Spleen (tissue), 11 donors: ENCODE data around the gene DMC1. TPM values are rescaled to one million over a fixed set of nuclear protein-coding genes. Genes with fewer than 3 reads are reported as not detected.
"Not testable (repeated sequence)": the region's sequence is repeated elsewhere in the genome, so short reads cannot be mapped to it uniquely, and the experiment has no call there.

Experiments
- DNase-seq: peaks from one replicate; pipeline ENCODE4 v3.0.0-alpha.2; 2020
- H3K27ac ChIP-seq, 8 donors: fragments of 200-600 bp; sonication (generic) in 7 of 8; 1 replicate in 4 of 8; 2 replicates in 4 of 8; pipeline versions ENCODE4 v1.5.0 to v1.8.0; 2016 to 2021; ENCODE audit warnings: inconsistent platforms in 4 of 8, mild to moderate bottlenecking in 4 of 8, moderate library complexity in 1 of 8
- H3K27me3 ChIP-seq, 7 donors: fragments of 200-600 bp; sonication (generic) in 6 of 7; replicated peaks in 1 of 7; 1 replicate in 4 of 7; 2 replicates in 3 of 7; pipeline versions ENCODE4 v1.5.0 to v1.8.0; 2016 to 2021; ENCODE audit warnings: inconsistent platforms in 3 of 7, mild to moderate bottlenecking in 1 of 7
- H3K36me3 ChIP-seq, 6 donors: fragments of 200-600 bp; sonication (generic) in 5 of 6; 1 replicate in 4 of 6; 2 replicates in 2 of 6; pipeline versions ENCODE4 v1.5.0 to v1.8.0; 2016 to 2021; ENCODE audit warnings: inconsistent platforms in 2 of 6
- H3K4me1 ChIP-seq, 6 donors: fragments of 200-600 bp; sonication (generic) in 5 of 6; 1 replicate in 3 of 6; 2 replicates in 3 of 6; pipeline versions ENCODE4 v1.5.0 to v1.8.0; 2016 to 2021; ENCODE audit warnings: inconsistent platforms in 3 of 6
- H3K4me3 ChIP-seq, 8 donors: fragments of 200-600 bp; sonication (generic) in 7 of 8; 1 replicate in 4 of 8; 2 replicates in 4 of 8; pipeline versions ENCODE4 v1.5.0 to v1.8.0; 2016 to 2021; ENCODE audit warnings: inconsistent platforms in 4 of 8, mild to moderate bottlenecking in 4 of 8, moderate library complexity in 2 of 8
- H3K9me3 ChIP-seq, 8 donors: fragments of 200-600 bp; sonication (generic) in 7 of 8; 1 replicate in 4 of 8; 2 replicates in 4 of 8; pipeline versions ENCODE4 v1.5.0 to v1.8.0; 2016 to 2021; ENCODE audit warnings: inconsistent platforms in 4 of 8
- POLR2A ChIP-seq, 3 donors: fragments of 450-650 bp; IDR thresholded peaks; one replicate each; pipeline ENCODE4 v1.5.1; 2017; ENCODE audit warnings: antibody characterized with exemption in 3 of 3, mild to moderate bottlenecking in 1 of 3
- POLR2AphosphoS5 ChIP-seq, 3 donors: sonication (generic); formaldehyde crosslinking; IDR thresholded peaks; one replicate each; pipeline ENCODE4 v1.5.1; 2017; ENCODE audit warnings: antibody characterized with exemption in 3 of 3
- WGBS, 5 donors: extraction: QIAGEN DNeasy Blood & Tissue Kit in 3 of 5; methylation state at CpG; one replicate each; pipeline versions ENCODE4 v1.1.5 to v1.1.7; 2013 to 2018; 5-methylcytosine and 5-hydroxymethylcytosine counted together
- intact Hi-C: fragments of 100-400 bp; cut with DNase I; formaldehyde crosslinking; loops from one replicate; pipeline ENCODE4 v1.15.0; 2023; ENCODE audit warnings: low total_unique reads
- polyA plus RNA-seq, 3 donors: library from polyadenylated mRNA; stranded (reverse); fragments of 200-250 nt; gene quantifications; one replicate each; pipeline ENCODE4 v1.2.1, GENCODE V29; 2013
- total RNA-seq, 7 donors: library from RNA; depleted of rRNA in 3 of 7; stranded (reverse); fragments of >200 nt in 3 of 7; fragmentation: NEBNext Ultra II Directional in 4 of 7; extraction: Animal tissue kit (Norgen Biotek cat#: 25700) in 4 of 7; gene quantifications; one replicate each; pipeline versions ENCODE4 v1.1.0 to v1.2.1, GENCODE V29; 2016 to 2021
- TF ChIP-seq, protein P1 (sequence below), 11 experiments: fragments of 200-600 bp in 7 of 11; fragments of 450-650 bp in 4 of 11; sonication (generic) in 4 of 11; IDR thresholded peaks in 8 of 11; conservative IDR thresholded peaks in 3 of 11; 1 replicate in 7 of 11; 2 replicates in 4 of 11; pipeline versions ENCODE4 v1.4.0 to v1.8.0; 2016 to 2021; ENCODE audit warnings: antibody characterized with exemption in 11 of 11, inconsistent platforms in 4 of 11, mild to moderate bottlenecking in 1 of 11
- donor health status: healthy with polysubstance abuse.
- donor health status: DM: no; HTN: no; CAD: no; lungs with moderate emphysema.
- donor health status: DM: no; HTN: no; CAD: no.
- donor health status: Bipolar disorder and iron deficiency.
- donor health status: healthy.
- donor health status: DM: no; HTN: no; CAD: no.
- donor health status: DM: yes; HTN: yes; CAD: no.

Gene DMC1
- total and polyA plus RNA-seq, 10 donors: 0.15 to 2.7 (median 0.80) TPM; not detected in 3

DNA sequence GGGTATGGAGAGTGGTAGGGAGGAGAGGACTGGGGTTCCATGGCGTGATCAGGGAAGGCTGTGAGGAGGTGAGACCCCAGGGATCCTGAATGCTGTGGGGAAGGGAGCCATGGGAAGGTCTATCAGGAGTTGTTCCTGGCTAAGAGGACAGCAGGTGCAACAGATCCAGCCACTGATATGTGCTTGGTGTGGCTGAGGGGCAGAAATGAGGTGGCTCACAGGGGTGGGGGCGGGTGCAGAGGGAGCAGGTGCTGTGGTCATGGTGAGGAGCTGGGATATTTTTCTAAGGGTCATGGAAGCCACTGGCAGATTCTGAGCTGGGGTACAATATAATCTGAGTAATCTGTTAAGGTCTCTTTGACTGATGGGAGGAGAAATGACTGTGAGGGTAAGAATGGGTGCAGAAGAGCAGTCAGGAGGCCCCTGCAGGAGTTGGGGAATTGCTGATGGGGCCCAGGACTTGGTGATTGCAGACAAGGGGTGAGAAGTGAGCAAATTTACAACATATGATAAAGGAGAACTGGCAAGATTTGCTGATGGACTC is 31.3 kb upstream of the DMC1 start:
- intact Hi-C loops: no loop called here

DNA sequence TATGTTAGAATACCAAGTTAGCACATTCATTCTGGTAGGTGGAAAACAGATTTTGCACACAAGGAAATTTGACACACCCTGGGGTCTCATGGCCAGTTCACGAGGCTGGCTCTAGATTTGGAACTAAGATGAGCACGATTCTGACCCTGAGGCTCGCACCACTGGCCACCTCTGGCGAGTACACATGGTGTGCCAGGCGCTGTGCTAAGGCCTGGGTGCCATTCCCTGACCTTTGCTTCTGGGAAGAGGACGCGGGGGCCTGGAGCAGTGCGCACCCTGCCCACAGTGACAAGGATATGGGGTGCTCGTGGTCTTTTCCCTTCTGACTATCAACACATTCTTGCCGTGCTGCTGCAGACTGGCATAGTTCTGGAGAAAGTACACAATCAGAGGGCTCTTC is 29.5 kb upstream of the DMC1 start:
- H3K4me1 ChIP-seq: no peaks in the 10 kb centered on the region
- H3K27ac ChIP-seq: no peak overlapping the region
- WGBS, 5 donors: 86 to 98% (median 95%) methylated on average over 9 to 10 of the region's 10 CpGs
- H3K27me3 ChIP-seq: peaks cover 0 to 7% (median 0%) of the 10 kb centered on the region in 7 donors
- no peak for TF ChIP-seq POLR2AphosphoS5 (IDR thresholded peaks at IDR 0.05)
- TF ChIP-seq, protein P1, sequence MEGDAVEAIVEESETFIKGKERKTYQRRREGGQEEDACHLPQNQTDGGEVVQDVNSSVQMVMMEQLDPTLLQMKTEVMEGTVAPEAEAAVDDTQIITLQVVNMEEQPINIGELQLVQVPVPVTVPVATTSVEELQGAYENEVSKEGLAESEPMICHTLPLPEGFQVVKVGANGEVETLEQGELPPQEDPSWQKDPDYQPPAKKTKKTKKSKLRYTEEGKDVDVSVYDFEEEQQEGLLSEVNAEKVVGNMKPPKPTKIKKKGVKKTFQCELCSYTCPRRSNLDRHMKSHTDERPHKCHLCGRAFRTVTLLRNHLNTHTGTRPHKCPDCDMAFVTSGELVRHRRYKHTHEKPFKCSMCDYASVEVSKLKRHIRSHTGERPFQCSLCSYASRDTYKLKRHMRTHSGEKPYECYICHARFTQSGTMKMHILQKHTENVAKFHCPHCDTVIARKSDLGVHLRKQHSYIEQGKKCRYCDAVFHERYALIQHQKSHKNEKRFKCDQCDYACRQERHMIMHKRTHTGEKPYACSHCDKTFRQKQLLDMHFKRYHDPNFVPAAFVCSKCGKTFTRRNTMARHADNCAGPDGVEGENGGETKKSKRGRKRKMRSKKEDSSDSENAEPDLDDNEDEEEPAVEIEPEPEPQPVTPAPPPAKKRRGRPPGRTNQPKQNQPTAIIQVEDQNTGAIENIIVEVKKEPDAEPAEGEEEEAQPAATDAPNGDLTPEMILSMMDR (IDR thresholded peaks at IDR 0.05 in 8 of 11, conservative IDR thresholded peaks at IDR 0.05 in 3 of 11): no peak
- TF ChIP-seq POLR2A (IDR thresholded peaks at IDR 0.05): no peak
- no peak overlapping the region for H3K4me3 ChIP-seq
- no peaks in the 10 kb centered on the region for H3K36me3 ChIP-seq
- no peaks in the 10 kb centered on the region for H3K9me3 ChIP-seq
- DNase-seq: no peak
- intact Hi-C loops: no loop called here

More for the DNA sequence above, 31.3 kb upstream of the DMC1 start:
- Histone ChIP-seq H3K27ac (no peak overlapping the region), H3K36me3 (no peaks in the 10 kb centered on the region), H3K4me1 (no peaks in the 10 kb centered on the region), H3K9me3 (no peaks in the 10 kb centered on the region), H3K27me3 (no peaks in the 10 kb centered on the region), H3K4me3 (no peak overlapping the region)
- TF ChIP-seq, protein P1 (IDR thresholded peaks at IDR 0.05 in 8 of 11, conservative IDR thresholded peaks at IDR 0.05 in 3 of 11): no peak
- no peak for TF ChIP-seq POLR2A (IDR thresholded peaks at IDR 0.05)
- no peak for TF ChIP-seq POLR2AphosphoS5 (IDR thresholded peaks at IDR 0.05)
- no peak for DNase-seq
- WGBS, 5 donors: 35 to 92% (median 70%) methylated on average over 2 of the region's 2 CpGs

DNA sequence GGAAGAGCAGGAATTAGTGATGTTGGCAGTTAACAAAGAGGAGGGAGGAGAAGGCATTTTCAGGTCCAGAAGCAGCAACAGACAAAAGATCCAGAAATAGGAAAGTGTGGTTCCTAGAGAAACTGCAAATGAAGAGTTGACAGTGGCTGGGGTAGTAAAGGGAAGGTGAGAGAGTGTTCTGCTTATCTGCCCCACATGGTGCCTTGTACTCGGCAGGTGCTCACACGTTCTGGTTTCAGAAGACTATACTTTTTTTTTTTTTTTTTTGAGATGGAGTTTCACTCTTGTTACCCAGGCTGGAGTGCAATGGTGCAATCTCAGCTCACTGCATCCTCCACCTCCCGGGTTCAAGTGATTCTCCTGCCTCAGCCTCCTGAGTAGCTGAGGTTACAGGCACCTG is 12.9 kb upstream of the DMC1 start:
- H3K9me3 ChIP-seq, H3K27me3 ChIP-seq, H3K27ac ChIP-seq, H3K4me3 ChIP-seq, H3K36me3 ChIP-seq, DNase-seq, intact Hi-C loops, H3K4me1 ChIP-seq: not testable (repeated sequence)
- 63 to 85% (median 78%) methylated on average over 3 of the region's 3 CpGs for WGBS, 5 donors

DNA sequence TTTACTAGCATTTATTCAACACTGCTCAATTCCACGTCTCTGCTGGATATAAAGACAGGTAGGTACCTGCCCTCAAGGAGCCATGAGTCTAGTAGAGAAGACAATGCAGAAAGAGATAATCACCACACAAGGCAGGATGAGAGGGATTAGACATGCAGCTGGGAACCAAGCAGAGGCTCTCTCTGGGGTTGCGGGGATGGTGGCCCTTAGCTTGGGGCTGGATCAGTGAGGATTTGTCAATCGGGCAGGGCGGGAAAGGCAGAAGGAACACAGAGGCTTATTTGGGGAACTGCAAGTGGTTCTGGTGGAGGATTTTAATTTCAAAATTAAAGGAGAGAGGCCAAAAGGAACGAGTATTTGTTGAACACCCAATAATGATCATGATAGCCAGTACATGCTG is 8.5 kb upstream of the DMC1 start:
- intact Hi-C loops: loop anchor here (10.0 kb wide), 1 partner anchor 524 kb away; the partner anchor contains the start of gene PICK1
- no peaks in the 10 kb centered on the region for H3K9me3 ChIP-seq
- TF ChIP-seq, protein P1 (IDR thresholded peaks at IDR 0.05 in 8 of 11, conservative IDR thresholded peaks at IDR 0.05 in 3 of 11): no peak
- no peak for TF ChIP-seq POLR2A (IDR thresholded peaks at IDR 0.05)
- no peak for TF ChIP-seq POLR2AphosphoS5 (IDR thresholded peaks at IDR 0.05)
- H3K27ac ChIP-seq: no peak overlapping the region
- H3K36me3 ChIP-seq: no peaks in the 10 kb centered on the region
- H3K4me1 ChIP-seq: no peaks in the 10 kb centered on the region
- no peak for DNase-seq
- H3K4me3 ChIP-seq: no peak overlapping the region
- peaks cover 0 to 3% (median 0%) of the 10 kb centered on the region in 7 donors for H3K27me3 ChIP-seq
- WGBS, 5 donors: 76 to 86% (median 85%) methylated on average over 5 of the region's 5 CpGs
